ENCODE results near the gene CCDC87.
"Not testable (repeated sequence)": the region's sequence is repeated elsewhere in the genome, so short reads cannot be mapped to it uniquely, and the experiment has no call there.

CCDC87 gene
- 0 to 0.88 (median 0.15) reads per million in 17 experiments for total RNA-seq

GRCh38 chr11:66592457-66593302 is at the start of gene CCDC87, which contains the start of gene CCS:
Gene CCDC87 (minus strand): TSS chr11:66593063. CDS start chr11:66593015, 48 bp downstream.
Gene CCS (plus strand): TSS chr11:66593185. CDS start chr11:66593262, 77 bp downstream.
- DNase-seq: peak; percentile 98 to 99 (median 98)

- DNase-seq: no peak
Observed at GRCh38 chr11:66641834-66642233, 49.0 kb upstream of the CCDC87 start.

GRCh38 chr11:66639814-66640340 is 47.0 kb upstream of the CCDC87 start:
- not testable (repeated sequence) for DNase-seq

GRCh38 chr11:66639066-66639813 is 46.4 kb upstream of the CCDC87 start:
- peak; percentile 35 to 52 (median 41) for DNase-seq

- peak; percentile 98 to 100 (median 100) for DNase-seq
Observed at GRCh38 chr11:66638177-66639065, 45.6 kb upstream of the CCDC87 start, which contains the start of gene RBM4. Gene RBM4 (plus strand): TSS chr11:66638703. CDS start chr11:66639712, 1,009 bp downstream.

GRCh38 chr11:66637557-66638176 is 44.8 kb upstream of the CCDC87 start:
- DNase-seq: no peak

GRCh38 chr11:66636411-66636810 is 43.5 kb upstream of the CCDC87 start:
- DNase-seq: no peak

GRCh38 chr11:66632952-66633351 is 40.1 kb upstream of the CCDC87 start:
- no peak for DNase-seq

- DNase-seq: no peak
Observed at GRCh38 chr11:66631883-66632282, 39.0 kb upstream of the CCDC87 start.

GRCh38 chr11:66629356-66629755 is 36.5 kb upstream of the CCDC87 start:
- DNase-seq: no peak

GRCh38 chr11:66628061-66628603 is 35.3 kb upstream of the CCDC87 start:
- DNase-seq: no peak

- DNase-seq: no peak
Observed at GRCh38 chr11:66626926-66627325, 34.1 kb upstream of the CCDC87 start.

- no peak for DNase-seq
Observed at GRCh38 chr11:66626382-66626781, 33.5 kb upstream of the CCDC87 start.

GRCh38 chr11:66625752-66626149 is 32.9 kb upstream of the CCDC87 start:
- no peak for DNase-seq

- DNase-seq: no peak
Observed at GRCh38 chr11:66625041-66625751, 32.3 kb upstream of the CCDC87 start.

GRCh38 chr11:66624450-66624849 is 31.6 kb upstream of the CCDC87 start:
- no peak for DNase-seq

GRCh38 chr11:66619080-66619554 is 26.3 kb upstream of the CCDC87 start:
- peak; percentile 30 to 83 (median 62) for DNase-seq

GRCh38 chr11:66617155-66617834 is 24.4 kb upstream of the CCDC87 start:
- peak; percentile 93 to 96 (median 96) for DNase-seq

GRCh38 chr11:66616379-66617154 is 23.7 kb upstream of the CCDC87 start, which contains the start of gene RBM14:
Gene RBM14 (plus strand): TSS chr11:66616630. CDS start chr11:66616721, 91 bp downstream.
- DNase-seq: peak; percentile 99 to 100 (median 100)

Measured in suppressor macrophage (primary cell).